PC-3 (cell line): ENCODE data around the gene PHC2.

Source experiments
- EZH2phosphoT487 ChIP-seq: fragments of 300-600 bp; sonication (generic); IDR thresholded peaks from 2 replicates; pipeline ENCODE4 v1.6.1; 2018; ENCODE audit warnings: mild to moderate bottlenecking, antibody characterized with exemption, low read length, borderline replicate concordance
- TF ChIP-seq, protein P1 (sequence below): fragments of 300-600 bp; sonication (generic); conservative IDR thresholded peaks from 2 replicates; pipeline ENCODE4 v1.5.1; 2017; ENCODE audit warnings: antibody characterized with exemption, low read depth, mild to moderate bottlenecking, low read length

GRCh38 chr1:33280091-33280661 is 150.7 kb downstream of the PHC2 start:
- TF ChIP-seq EZH2phosphoT487, result no peak
- TF ChIP-seq, protein P1, sequence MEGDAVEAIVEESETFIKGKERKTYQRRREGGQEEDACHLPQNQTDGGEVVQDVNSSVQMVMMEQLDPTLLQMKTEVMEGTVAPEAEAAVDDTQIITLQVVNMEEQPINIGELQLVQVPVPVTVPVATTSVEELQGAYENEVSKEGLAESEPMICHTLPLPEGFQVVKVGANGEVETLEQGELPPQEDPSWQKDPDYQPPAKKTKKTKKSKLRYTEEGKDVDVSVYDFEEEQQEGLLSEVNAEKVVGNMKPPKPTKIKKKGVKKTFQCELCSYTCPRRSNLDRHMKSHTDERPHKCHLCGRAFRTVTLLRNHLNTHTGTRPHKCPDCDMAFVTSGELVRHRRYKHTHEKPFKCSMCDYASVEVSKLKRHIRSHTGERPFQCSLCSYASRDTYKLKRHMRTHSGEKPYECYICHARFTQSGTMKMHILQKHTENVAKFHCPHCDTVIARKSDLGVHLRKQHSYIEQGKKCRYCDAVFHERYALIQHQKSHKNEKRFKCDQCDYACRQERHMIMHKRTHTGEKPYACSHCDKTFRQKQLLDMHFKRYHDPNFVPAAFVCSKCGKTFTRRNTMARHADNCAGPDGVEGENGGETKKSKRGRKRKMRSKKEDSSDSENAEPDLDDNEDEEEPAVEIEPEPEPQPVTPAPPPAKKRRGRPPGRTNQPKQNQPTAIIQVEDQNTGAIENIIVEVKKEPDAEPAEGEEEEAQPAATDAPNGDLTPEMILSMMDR, result no peak
